ENCODE measurements around the gene AGMO.

AGMO gene

DNA sequence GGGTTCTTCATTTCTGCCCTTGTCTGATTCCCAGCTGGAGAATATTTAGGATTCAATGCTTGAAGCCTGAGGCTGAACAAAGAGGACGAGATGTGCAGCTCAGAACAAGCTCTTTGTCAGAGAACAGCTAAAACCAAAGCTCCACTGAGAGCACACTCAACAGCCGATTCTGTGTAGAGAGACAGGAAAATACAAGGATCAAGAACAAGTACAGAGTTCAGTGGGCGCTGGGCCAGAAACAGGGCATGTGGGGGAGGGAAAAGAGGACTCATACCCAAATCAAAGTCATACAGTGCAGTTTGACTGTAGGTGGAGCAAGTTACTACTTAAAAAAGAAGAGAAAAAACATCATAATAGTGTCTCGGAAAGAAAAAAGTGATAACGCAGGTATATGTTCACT, at the start of gene AGMO:
Gene AGMO, minus strand, starts transcription at position 181 of the 400 bp plus-strand sequence.
- peak; percentile 21 for DNase-seq

DNA sequence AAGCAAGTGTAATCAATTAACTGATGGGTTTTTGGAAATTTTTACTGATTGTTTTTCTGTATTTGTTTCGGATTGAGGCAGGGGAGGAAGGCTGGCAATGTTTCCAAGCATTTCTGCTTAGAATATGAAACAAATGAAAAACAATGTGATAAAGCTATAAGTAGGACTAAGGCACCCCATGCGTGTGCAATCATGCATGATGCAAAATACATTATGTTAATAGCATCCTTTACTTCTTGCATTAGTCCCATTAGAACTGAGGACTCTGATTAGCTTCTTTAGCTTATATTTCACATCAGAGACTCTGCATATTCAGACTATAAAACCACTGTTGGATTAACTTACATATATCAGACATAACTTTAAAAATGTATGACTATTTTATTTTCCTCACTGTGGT, 48.7 kb upstream of the AGMO start:
- no peak for DNase-seq

DNA sequence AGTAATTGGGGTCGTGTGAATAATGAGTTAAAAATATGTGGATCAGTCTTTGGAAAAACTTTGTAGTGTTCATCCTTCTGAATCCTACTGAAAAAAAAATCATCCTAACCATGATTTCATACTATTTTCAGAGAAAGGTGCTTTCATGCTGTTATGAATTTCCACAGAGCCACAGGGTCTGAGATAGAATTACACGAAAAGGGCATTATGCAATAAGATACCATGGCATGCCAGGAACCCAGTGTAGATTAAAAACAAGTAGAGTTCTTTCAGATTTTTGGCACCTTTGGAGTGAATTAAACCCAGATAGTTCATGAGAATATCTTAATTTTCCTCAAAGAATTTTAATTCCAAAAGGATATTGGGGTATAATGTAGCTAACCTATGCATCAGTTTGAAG, 47.5 kb upstream of the AGMO start:
- peak; percentile 82 for DNase-seq

DNA sequence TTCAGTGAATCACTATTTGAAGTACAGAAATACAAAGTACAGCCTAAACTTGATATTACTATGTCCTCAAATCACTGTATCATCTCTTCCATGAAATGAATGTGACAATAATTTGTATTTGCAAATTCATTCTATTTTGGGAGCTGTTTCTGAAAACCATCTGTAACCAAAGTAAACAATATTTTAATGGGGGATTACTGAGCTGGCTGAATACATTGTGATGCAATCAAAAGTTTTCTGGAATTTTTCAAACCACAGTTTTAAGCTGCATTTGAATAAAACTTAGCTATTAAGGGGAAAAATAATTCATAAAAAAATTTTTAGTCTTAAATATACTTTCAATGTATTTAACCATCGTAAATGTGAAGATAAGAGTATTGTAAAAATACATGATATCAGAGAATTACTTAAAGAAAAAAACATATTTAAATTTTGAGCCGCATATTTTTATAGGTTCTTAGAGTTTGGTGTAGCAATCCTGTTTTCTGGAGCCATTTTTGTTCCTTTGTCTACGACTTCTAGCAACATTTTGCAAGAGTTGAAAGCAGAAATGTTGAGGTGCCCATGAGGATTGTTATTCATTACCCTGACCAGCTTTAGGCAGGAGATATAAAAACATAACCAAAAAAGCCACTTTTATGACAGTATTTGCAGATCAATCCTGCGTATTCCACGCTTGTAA, 45.9 kb upstream of the AGMO start:
- no peak for DNase-seq

DNA sequence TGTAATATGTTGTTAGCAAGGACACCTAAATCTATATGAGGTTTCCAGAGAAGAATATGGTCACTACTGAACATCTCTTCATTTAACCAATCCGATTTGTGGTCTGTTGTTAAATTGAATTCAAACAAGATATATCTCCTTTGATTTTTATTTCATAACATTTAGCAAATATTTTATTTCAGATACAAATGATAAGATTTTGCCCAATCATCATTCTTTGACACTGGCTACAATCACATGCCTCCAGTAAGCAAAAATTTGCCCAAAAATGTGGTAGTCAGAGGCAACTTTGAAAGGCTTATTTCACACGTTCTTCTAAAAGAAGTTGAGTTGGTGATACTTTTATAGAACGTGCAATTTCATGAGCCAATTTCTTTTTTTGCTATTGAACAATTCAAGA, 44.7 kb upstream of the AGMO start:
- no peak for DNase-seq

DNA sequence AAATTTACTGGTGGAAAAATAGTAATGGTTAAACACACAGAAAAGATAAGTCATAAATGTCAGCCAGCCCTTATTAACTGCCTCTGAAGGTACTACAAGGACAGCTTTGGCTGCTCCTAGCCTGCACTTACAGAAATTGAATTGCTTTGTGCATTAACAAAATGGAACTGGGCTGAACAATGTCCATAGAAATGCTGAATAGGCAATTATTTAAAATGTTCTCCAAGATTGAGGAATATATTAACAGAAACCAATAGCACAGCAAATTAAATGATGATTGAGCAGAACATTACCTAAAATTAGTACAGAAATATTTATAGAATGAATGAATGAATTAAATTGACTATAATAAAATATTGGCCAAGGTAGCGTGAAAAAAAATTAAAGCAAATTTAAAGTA, 42.4 kb upstream of the AGMO start:
- DNase-seq = no peak

DNA sequence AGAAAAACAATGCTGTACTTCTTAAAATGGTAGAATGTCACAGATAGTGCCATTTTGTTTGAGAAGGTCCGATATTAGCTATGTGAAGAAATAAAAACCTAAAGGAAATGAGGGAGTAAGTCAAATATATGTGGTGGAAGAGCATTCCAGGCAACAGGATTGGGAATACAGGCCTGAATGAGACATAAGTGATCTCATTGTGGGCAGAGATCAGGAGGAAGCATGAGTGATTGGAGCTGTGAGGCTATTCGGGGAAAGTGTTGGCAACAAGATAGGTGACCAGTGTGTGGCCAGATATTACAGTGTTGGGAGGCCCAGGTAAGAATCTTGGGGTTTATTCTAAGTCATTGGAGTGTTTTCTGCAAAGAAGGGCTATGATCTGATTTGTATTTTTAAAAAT, 41.3 kb upstream of the AGMO start:
- DNase-seq = no peak

DNA sequence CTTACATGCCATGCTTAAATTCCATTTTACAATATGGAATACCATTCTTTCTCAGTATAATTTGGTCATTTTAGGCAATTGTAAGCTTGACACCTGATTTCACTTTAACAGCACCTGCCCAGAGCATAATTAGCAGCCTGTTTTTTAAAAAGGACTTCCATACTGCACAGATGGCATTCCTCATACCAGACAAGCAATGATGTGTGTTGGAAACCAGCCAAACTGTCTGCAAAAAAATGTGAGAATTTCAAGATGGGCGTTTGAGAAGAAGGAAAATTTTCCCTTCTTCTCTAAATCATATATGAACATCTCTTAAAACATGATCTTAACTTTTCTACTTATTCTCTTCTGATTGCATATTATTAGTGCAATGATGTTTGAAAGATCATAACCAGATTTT, 40.4 kb upstream of the AGMO start:
- DNase-seq = peak; percentile 96

DNA sequence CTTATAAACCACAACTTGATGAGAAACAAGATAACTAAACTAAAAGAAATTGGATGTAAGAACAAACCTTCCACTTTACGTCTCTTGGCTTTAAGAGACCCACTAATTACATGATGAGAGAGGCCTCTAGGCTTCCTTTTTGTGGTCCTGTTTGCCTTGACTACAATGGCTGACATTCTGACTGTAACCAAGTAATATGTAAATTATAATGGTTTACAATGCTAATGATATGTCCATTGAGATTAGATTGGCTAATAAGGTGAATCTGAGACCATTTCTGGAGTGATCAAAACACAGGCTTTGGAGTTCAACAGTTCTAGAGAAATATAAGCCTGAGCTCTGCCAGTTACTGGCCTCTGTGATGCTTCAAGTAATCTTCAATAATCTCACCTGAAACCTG, 39.4 kb upstream of the AGMO start:
- DNase-seq = no peak

DNA sequence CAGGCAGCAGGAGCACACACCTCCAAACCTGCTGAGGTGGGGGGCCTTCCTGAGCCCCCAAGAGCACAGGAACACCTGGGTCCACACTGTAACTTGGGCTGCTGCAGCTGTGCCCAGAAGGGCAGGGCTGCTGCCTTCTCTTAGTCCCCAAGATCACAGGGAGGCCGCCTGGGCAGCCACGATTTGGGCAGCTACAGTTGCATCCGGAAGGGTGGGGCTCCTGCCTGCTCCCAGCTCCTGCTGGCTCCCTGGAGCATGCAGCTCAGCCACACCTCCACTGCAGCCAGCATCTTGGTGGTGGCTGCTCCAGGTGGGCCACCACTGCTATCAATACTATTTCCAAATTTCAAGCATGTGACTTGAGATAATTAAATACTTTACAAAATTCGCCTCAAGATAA, 38.5 kb upstream of the AGMO start:
- no peak for DNase-seq

DNA sequence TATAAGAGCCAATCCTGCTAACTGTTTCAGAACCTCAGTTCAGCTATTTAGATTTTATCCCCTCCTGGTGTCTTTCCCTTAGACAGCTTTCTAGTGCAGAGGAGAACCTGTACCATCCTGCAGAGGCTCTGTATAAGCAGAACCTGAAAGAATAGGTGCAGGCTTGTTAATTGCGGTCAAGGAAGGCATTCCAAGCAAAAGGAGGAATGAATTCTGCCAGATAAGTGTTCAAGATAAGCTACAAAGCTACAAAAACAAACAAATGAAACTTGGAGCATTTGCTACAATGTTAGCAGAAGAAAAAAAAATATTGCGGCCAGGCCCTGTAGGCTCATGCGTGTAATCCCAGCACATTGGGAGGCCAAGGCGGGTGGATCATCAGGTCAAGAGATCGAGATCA, 32.6 kb upstream of the AGMO start:
- DNase-seq = no peak

DNA sequence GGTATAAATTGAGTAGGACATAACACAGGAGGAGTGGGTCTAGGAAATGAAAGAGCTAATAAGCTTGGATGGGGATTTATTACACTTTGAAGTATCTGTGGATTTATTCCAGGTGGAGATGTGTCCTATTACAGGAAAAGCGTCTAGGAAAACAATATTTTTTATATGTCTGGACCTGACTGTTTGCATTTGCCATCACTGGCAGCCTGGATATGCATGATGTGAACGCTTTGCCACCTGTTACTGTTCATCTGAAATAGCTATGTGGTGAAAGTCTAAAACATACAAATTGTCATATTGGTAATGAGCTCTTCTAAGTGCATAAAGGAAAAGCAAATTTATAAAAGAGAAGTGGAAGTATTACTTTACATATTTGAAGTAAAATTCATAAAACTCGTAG, 31.6 kb upstream of the AGMO start:
- peak; percentile 78 for DNase-seq

DNA sequence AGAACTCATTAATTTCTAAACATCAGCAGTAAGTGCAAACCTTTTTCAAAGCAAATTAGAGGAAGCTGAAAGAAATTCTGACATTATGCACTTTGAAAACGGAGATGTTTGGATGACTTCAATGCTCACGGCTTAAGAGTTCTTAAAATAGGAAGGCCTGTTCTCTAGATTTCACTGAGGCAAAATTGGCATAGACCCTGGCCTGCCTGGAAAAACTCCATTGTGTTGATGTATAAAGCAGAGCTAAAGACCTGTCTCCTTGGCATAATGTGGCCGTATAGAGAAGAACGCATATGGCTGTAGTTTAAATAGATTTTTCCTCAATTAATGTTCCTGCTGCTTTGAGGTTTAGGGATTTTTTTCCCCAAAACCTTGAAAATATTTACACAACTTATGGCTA, 24.5 kb upstream of the AGMO start:
- no peak for DNase-seq

DNA sequence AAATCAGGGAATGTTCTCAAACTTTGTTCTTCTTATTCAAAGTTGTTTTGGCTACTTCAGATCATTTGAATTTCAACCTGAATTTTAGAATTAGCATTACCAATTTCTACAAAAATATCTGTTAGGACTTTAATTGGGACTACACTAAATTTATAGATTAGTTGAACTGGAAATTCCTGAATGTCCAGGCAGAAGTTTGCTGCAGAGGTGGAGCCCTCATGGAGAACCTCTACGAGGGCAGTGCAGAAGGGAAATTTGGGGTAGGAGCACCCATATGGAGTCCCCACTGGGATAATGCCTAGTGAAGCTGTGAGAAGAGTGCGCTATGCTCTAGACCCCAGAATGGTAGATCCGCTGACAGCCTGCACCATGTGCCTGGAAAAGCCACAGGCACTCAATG, 22.8 kb upstream of the AGMO start:
- no peak for DNase-seq

DNA sequence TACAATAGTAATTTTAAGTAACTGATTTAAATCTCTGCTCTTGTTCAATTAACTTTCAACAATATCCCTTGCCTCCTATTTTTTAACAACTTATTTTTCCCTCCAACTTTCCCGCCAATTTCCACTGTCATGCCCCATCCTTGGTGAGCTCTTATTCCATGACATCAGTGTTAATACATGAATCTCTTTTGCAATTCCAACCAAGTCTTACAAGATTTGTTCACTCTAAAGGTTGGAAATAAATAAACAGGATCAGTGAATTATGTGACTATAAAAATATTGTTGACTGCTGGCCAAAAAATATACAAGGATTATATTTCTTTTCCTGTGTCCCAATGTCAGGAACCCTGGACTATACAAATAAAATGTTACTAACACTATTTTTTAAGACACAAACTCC, 21.0 kb upstream of the AGMO start:
- DNase-seq = no peak

DNA sequence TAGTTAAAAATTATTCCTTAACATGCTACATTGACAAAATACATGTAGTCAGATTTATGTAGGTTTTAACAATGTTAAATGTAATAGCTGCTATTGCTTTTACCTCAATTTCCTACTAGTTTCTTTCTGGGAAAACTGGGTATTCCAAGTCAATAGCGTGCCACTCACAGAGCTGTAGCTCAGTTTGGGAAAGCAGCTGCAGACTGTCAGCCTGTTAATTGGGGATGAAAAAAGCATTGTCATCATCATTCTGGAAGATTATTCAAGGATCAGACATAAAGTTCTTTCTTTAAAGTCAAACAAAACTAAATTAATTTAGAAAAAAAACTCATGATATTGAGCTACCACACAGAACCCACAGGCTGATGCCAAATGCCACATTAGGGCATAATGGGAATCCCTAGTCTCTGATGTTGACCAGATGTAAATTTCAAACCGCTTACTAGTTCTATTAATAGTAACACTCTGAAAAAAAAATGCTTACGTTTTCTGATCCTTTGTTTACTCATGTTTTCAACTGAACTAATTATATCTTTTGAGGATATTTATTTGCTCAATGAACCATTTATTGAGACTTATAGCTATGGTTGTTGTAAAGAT, 19.6 kb upstream of the AGMO start:
- DNase-seq = peak; percentile 28

DNA sequence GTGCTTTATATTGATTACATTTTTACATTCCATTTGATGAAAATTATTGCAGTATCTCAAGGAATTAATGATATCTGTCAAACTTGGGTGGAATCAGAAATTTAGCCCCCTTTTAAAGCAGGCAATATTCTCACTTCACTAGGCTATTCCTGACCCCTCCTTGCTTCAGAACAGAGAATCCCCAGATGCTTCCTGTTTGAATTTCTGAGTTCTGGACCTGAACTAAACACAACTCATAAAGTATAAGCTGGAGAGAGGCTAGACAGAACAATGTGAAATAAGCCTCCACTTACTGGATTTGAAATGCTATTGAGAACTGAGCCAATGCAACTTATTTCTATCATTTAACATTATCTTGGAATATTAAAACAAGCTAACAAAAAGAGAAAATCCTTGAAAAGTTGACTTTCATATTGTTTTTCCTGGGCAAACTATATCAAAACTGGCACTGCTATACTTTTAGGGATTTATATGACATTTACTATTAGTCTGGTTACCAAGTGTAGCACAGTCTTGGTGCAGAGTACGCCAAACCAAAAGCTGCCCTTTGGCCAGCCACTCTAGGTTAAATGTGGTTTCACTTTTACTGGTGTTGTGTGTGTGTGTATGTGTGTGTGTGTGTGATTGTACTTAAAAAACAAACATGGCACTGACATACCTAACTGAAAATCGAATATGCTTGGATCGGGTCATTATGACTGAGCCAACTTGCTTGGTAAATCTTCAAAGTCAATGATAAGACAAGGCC, 19.0 kb upstream of the AGMO start:
- no peak for DNase-seq

DNA sequence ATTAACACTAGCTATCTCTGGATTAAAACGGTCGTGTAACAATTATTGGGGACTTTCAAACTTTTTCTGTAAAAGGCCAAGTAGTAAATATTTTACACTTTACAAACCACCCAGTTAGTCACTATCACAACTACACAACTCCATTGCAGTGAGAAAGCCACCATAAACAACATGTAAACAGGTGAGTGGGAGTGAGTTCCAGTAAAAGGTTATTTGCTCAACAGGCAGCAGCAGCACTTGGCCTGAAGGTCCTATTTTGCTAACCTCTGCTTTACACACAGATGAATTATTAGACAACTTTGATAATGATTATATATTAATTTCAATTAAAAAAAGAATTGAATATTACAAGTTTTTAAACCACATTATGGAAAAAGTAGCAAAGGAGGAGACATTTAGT, 15.8 kb upstream of the AGMO start:
- DNase-seq = peak; percentile 40

DNA sequence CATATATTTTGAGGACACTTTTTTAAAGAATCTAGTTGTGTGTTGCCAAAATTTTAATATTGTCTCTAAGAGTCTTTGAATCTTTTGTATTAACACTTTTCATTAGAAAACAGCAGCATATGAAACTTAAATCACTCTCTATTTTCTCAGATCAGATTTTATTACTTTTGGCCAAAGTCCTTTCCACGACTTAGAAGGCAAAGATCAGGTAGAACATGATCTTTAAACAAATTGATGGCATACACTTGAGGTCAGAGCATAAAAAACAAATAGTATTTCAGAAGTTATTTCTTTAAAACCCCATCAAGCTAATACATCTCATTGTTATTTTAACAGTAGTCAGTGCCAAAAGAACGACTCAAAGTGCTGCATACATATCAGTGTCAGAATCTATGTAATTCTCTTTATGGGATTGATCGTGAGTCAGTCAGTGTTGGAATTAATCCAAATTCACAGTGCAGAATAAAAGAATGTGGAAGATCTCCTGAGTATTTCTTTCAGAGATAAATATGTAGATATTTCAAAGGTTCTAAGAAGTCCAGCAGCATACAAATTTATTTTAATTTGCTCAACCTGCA, 9.6 kb upstream of the AGMO start:
- no peak for DNase-seq

DNA sequence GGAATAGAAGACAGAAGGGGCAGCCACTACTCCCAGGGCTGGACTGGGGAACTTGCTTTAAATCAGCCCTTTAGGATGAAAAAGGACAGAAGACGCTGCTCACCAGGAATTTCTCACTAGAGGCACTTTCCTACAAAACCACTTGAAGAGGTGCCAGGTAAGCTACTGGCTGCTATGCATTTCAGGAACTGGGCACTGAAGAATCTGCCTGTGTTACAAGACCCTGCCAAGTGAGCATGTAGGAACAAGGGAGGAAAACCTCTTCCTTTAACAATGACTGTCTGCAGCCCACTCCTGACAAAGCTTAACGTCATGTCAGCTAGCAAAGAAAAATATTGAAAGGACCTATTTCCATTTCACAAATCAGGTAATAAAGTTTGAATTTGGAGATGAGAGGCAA, 5.8 kb upstream of the AGMO start:
- DNase-seq = no peak

DNA sequence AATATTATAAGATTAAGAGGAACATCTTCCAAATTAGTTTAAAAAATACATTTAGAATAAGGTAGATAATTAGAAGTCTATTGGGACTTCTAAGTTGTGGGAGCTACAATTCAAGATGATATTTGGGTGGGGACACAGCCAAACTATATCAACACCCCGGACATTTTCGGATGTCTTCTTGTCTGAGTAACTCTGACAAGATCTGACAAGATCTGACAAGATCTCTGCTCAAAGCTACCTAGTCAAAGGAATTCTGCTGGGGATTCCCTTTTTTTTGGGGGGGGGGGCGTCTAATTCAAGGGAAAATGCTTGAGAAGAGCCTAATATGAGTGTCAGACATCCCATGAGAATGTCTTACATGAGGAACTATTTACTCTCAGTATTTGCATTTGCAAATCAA, 5.2 kb upstream of the AGMO start:
- no peak for DNase-seq

DNA sequence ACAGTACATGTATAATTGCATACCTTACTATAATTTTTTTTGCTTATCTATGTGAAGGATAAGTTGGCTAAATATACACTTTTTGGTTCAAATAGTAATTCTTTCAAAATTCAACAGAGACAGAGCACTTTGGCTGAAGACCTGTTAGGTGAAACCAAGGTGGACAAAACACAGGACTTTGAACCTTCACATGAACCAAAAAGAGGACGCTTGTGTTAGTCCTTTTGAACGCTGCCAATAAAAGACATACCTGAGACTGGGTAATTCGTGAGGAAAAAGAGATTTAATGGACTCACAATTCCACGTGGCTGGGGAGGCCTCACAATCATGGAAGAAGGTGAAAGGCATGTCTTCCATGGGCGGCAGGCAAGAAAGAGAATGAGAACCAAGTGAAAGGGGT, 4.7 kb upstream of the AGMO start:
- DNase-seq = no peak

DNA sequence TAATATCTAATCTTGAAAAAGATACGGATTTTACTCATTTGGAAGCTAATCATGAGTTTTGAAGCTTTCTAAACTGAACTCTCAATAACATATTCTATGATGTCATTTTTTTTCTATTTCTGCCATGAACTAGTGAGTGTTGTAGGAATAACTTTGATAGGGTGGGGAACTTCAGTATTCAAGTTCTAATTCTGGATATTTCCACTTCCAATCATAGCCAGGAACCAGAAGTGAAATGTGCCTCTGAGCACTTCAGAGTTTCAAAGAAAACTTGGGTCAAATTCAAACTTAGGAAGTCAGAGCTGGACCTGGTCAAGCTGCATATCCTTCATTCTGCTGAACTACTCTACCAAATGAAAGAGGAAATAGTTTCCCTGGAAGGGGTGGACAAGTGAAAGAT, 847 bp downstream of the AGMO start:
- DNase-seq = no peak

DNA sequence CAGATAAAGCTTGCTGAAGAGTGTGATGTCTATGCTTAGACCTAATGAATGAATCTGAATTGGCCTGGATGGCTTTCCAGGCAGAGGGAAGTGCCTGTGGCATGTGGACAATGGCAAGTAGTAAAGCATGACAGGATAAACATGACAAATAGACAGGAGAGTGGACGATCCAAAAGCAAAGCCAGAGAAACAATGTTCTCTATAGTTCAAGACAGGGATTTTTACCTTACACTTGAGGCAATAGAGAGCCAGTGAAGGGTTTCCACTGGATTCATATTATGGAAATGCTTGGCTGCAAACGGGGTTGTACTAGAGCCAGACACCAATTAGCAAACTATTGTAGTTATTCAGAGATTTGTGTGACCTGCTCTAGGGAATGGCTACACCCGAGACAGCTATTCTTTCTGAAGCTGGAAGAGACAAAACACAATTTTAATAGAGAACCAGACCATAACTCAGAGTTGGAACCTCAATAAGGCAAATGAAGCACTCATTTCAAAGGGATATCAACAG, 2.3 kb downstream of the AGMO start:
- no peak for DNase-seq

Measured in NCI-H2171 treated with DMSO at 0.1 percent for 48 hours (cell line).